Measurements from ENCODE around the gene MAEA.

Gene MAEA

GRCh38 chr4:1327526-1328266, 38.0 kb downstream of the MAEA start:
- TF ChIP-seq CTCF (IDR thresholded peaks at IDR 0.05; ENCODE audit: unreplicated experiment in 3 of 3) = no peak
- Mint-ChIP-seq H3K27me3 (ENCODE audit: low read depth) (no peaks in the 10 kb centered on the region), H3K4me3 (no peak overlapping the region), H3K36me3 (ENCODE audit: low read depth) (peaks cover 20% of the 10 kb centered on the region), H3K27ac (no peak overlapping the region), H3K4me1 (no peaks in the 10 kb centered on the region), H3K9me3 (no peaks in the 10 kb centered on the region)

- Mint-ChIP-seq H3K9me3 (no peaks in the 10 kb centered on the region), H3K36me3 (ENCODE audit: low read depth) (peaks cover 20% of the 10 kb centered on the region), H3K4me1 (no peaks in the 10 kb centered on the region), H3K27ac (no peak overlapping the region), H3K4me3 (no peak overlapping the region), H3K27me3 (ENCODE audit: low read depth) (no peaks in the 10 kb centered on the region)
- no peak for TF ChIP-seq CTCF (IDR thresholded peaks at IDR 0.05; ENCODE audit: unreplicated experiment in 3 of 3)
These were observed 38.8 kb downstream of the MAEA start for GRCh38 chr4:1328267-1329155.

- Mint-ChIP-seq H3K4me1 (no peaks in the 10 kb centered on the region), H3K9me3 (no peaks in the 10 kb centered on the region), H3K4me3 (no peak overlapping the region), H3K27me3 (ENCODE audit: low read depth) (no peaks in the 10 kb centered on the region), H3K27ac (peak overlapping the region in 2 of 3 experiments; percentile 59 to 80), H3K36me3 (ENCODE audit: low read depth) (peaks cover 25% of the 10 kb centered on the region)
- TF ChIP-seq CTCF (IDR thresholded peaks at IDR 0.05; ENCODE audit: unreplicated experiment in 3 of 3) = no peak
These were observed 40.0 kb downstream of the MAEA start for GRCh38 chr4:1329408-1330371.

- H3K4me3 Mint-ChIP-seq = no peak overlapping the region
- no peak for TF ChIP-seq CTCF (IDR thresholded peaks at IDR 0.05; ENCODE audit: unreplicated experiment in 3 of 3)
- H3K4me1 Mint-ChIP-seq = no peaks in the 10 kb centered on the region
- H3K9me3 Mint-ChIP-seq = no peaks in the 10 kb centered on the region
- peaks cover 32% of the 10 kb centered on the region for H3K36me3 Mint-ChIP-seq (ENCODE audit: low read depth)
- peak overlapping the region; percentile 4 to 80 (median 59) for H3K27ac Mint-ChIP-seq
- no peaks in the 10 kb centered on the region for H3K27me3 Mint-ChIP-seq (ENCODE audit: low read depth)
These were observed 41.3 kb downstream of the MAEA start for GRCh38 chr4:1330761-1331590.
